HG02623 (cell line): ENCODE data around the gene UGT1A8.

Experiments
- ATAC-seq: cut with Tn5 transposase; IDR thresholded peaks from one replicate; pipeline ENCODE4 v1.9.1; 2021; ENCODE audit warnings: moderate library complexity; ENCODE audit not compliant: unreplicated experiment

Gene UGT1A8

GRCh38 chr2:233794128-233794658 lies 176.8 kb downstream of the UGT1A8 start:
- no peak for ATAC-seq

DNA sequence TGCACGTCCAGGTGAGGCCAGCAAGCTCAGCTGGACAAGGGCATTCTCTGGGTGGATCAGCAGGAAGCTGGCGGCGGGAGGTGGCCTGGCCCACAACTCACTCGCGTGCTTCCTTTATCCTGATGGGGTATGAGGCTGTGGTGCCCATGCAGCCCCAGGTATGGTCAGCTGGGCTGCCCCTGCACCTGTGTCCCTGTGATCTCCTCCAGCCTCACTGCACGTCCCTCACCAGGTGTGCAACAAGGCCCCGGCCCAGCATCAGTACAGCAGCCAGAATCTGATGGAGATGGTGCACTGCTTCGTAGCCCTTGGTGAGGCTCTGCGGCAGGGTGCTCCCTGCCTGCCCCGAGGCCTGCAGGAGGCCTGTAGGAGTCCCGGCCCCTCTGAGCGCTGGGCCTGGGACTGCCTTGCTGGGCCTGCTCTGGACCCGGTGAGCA lies 178.3 kb downstream of the UGT1A8 start:
- no peak for ATAC-seq

- no peak for ATAC-seq
Measured at GRCh38 chr2:233796254-233796653, 178.8 kb downstream of the UGT1A8 start.

DNA sequence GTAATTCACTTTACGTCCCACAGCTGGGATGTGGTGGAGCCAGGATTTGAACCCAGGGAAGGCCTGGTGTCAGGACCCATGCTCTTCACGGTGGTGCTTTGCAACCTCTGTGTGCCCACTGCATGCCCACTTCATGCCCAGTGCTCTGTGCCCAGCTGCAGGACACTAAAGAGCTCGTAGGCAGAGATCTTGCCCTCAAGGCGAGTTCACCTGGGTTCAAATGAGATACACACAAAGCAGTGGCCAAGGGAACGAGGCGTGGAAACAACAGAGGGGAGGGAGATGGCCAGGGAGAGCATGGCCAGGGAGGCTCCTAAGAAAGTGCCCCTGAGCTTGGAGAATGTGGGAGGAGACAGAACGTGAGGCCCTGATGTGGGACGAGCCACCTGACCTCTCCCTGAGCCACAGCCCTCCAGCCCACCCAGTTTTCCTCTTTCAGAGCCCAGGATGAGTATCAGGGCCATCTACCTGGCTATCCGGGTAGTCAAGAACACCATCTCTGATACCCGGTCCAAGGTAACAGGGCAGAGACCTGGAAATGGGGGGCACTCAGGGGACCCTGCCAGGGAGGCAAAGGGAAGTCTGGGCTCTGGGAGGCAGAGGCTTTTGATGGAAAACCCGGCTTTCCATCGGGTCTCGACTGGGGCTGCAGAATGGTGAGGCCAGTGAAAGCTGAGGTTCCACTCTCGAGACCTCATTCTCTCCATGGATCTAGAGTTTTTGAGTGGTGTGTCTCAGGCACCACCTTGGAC lies 181.1 kb downstream of the UGT1A8 start:
- ATAC-seq, result no peak

DNA sequence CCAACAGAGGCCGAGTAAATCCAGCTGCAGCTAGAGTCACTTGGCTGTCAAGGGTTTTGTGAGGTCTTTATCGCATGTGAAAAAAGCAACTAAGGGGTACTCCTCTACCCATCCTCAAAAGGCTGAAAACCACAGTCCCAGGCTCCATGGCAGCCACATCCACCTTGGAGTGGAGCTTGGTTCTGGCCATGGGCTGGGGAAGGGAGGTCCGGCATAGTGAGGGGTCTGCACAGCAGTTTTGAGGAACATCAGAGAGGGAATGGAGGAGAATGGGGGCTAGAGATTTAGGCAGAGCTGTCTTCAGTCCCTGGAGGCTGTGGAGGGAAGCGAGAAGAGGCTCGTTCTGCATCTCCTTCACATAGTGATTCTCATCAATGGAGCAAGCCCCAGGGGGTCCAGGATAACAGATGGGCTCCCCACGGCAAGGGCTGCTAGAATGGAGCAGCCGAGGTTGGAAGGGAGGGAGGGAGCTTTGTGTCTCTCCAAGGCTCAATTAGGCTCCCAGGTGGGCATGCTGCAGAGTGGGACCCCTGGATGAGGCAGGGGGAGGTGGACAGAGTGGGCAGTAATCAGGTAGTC lies 181.7 kb downstream of the UGT1A8 start:
- no peak for ATAC-seq

DNA sequence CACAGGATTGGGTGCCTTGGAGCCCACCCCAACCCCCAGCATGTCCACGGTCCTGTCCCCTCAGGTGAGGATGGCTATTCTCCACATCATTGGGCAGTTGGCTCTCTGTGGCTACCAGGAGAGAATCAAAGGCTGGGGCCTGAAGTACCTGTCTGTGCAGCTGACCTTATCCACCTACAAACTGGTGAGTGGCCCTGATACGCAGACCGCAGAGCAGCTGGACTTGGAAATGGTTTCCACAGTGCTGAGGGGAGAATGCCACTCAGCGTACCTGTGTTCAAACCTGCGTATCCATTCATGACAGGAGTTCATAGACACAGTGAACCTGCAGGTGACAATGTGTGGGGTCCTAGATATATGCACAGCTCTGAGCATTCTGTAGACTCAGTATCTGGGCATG lies 182.3 kb downstream of the UGT1A8 start:
- ATAC-seq, result no peak

GRCh38 chr2:233800208-233800607 lies 182.8 kb downstream of the UGT1A8 start:
- ATAC-seq, result no peak

DNA sequence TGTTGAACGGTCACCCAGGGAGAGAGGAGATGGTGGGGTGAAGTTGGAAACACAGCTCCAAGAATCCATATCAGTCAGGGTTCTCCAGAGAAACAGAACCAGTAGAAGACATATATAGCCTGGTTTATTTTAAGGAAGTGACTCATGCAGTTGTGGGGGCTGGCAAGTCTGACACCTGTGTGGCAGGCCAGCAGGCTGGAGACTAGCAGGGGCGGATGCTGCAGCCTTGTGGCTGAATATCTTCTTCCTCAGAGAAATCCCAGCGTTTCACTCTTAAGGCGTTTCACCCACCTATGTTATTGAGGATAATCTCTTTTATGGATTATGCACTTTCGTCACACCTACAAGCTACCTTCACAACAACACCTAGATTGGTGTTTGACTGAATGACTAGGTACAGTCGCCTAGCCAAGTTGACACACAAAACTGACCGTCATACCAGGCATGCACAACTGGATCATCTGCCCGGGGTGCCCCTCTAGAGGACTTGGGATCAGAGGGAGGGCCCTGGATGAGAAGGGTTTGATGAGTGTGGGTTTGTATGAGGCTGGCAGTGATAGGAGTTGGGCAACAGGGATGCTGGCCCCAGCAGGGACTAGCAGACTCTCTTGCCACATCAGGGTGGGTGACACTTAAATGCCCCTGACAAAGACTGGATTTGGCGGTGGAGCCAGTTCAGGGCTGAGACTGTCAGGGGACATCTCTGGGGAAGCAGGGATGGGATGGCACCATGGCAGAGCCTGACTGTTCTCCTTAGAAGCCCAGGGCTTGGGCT lies 184.1 kb downstream of the UGT1A8 start:
- ATAC-seq, result no peak

DNA sequence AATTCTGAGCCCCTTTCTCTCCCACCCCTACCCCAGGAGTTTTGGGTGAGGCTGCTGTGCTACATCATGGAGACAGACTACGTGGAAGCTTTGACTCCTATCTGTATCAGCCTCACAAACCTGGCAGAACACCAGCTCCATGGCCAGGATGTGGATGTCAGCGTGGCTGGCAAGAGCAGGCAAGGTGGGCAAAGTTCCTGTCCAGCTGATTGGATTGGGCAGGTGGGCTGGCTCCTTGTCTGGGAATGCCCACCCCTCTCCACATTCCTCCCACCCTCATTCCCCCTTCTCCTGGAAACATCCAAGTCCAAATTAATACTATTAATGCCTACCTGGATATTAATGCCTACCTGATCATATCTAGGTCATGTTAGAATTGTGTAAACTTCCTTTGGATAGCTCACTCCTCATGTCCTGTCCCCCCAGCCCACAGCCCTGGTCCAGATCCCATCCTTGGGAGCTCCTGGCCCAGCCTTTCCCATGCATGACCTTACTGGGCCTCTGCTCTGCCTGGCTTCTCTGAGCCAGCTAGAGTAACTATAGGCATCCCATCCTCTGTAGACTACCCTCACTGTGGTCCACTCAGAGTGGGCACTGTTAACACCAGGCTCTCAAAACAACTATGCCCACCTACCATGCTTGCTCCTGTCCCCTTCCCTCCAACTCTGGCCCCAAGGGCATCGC lies 184.8 kb downstream of the UGT1A8 start:
- no peak for ATAC-seq

GRCh38 chr2:233803292-233803911 lies 186.0 kb downstream of the UGT1A8 start:
- no peak for ATAC-seq

GRCh38 chr2:233803994-233804393 lies 186.6 kb downstream of the UGT1A8 start:
- no peak for ATAC-seq

DNA sequence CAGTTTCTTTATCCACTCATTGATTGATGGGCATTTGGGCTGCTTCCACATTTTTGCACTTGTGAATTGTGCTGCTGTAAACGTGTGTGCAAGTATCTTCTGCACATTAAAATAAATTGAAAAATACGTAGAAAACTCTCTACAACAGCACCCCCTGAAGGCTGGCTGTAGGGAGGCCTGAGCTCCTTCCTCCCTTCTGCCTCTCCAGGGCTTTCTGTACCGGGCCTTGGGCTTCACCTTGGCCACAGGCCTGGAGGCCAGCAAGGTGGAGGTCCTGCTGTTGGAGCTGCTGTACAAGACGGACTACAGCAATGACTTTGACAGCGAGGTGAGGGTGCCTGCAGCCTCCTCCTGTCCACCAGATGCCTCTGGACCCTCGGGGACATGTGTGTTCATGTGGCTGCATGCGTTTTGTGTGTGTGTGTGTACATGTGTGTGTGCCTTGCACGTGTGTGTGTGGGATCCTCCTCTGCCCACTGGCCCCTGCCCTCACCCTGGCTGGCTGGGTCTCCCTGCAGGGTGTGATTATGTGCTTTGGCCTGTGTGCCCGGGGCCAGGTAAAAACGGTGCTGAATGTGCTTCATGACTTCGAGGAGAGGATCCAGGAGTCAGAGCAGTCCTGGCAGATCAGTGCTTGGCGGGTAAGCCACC lies 189.9 kb downstream of the UGT1A8 start:
- no peak for ATAC-seq

GRCh38 chr2:233807966-233808935 lies 190.8 kb downstream of the UGT1A8 start:
- no peak for ATAC-seq

DNA sequence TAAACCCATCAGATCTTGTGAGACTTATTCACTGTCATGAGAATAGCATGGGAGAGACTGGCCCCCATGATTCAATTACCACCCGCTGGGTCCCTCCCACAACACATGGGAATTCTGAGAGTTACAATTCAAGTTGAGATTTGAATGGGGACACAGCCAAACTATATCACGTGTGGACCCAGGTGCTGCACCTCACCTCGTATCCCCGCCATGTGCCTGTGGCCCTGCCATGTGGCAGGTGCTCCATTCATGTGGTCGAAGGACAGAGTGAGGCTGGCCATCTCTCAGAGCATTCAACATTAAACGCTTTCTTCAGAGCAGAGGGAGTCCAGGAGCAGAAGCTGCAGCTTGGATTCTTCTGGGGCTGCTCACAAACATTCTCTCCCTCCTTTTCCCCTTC lies 193.0 kb downstream of the UGT1A8 start:
- ATAC-seq, result no peak

DNA sequence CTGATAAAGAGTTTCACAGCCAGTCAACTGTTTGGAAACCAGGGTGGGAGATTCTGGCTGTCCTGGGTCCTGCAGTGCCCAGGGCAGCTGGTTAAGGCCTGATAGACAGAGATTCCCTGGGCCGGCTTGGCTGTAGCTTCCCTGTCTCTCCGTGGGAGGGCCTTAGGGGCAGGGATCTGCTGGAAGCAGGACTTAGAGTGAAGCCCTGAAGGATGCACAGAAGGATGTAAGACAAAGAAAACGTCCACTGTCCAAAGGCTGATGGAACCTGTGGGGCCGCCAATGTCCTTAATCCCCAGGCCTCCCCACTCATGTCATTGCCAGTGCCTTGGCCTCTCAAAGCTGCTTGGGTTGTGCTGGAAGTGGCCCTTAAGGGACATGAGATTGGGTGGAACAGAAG lies 193.7 kb downstream of the UGT1A8 start:
- ATAC-seq, result no peak

GRCh38 chr2:233811732-233812131 lies 194.3 kb downstream of the UGT1A8 start:
- ATAC-seq, result no peak

DNA sequence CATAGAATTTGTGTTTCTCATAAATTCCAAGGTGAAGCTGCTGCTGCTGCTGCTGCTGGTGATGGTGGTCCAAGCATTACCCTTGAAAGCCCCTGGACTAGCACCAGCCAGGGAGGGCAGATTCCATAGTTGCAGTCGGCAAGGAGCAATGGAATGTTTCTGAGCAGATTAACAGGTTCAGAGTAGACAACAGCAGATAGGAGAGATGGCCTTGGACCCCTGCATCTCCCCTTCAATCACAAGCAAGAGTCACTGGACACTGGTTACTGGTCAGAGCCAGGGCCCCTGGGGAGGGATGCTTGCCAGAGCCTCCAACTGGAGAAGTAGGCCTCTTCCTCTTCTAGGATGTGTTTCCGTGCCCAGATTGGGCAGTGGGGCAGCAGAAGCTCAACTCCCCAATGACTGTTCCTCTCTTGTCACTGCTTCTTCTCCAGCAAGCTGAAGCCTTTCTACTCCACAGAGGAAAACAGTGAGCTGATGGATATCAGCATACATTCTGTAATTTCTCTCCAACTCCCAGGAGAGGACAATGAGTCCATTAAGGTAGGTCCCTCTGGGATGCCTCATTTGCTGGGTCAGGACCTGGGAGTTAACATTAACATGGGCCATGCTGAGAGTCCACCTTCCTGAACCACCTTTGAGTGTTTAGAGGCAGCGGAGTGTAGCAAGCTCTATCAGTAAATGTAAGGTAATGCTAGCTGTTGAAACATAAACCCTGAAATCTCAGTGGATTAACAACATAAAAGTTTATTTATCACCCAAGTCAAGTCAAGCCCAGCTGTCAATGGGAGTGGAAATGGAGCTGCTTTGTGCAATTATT lies 196.0 kb downstream of the UGT1A8 start:
- no peak for ATAC-seq
